ENCODE results near the gene QPRT. TPM values are rescaled to one million over a fixed set of nuclear protein-coding genes. Genes with fewer than 3 reads are reported as not detected.

The QPRT gene
- polyA plus RNA-seq, 1 experiment, result 4.2 TPM

- DNase-seq (ENCODE audit: low read depth), result no peak
- CTCF ChIA-PET, result no interaction called here
- Histone ChIP-seq H3K27me3 (ENCODE audit: control insufficient read depth, insufficient read depth, low read length) (no peaks in the 10 kb centered on the region), H3K36me3 (ENCODE audit: control insufficient read depth, insufficient read depth, low read length) (no peaks in the 10 kb centered on the region), H3K4me3 (ENCODE audit: low read depth, low read length) (no peak overlapping the region)
- POLR2A ChIA-PET, result no interaction called here
- no peak for TF ChIP-seq CTCF (IDR thresholded peaks at IDR 0.05; ENCODE audit: insufficient read depth, low read depth, low read length)
Observed at GRCh38 chr16:29658705-29659104, 20.3 kb upstream of the QPRT start.

- DNase-seq (ENCODE audit: low read depth), result no peak
- CTCF ChIA-PET, result no interaction called here
- H3K4me3 ChIP-seq (ENCODE audit: low read depth, low read length), result no peak overlapping the region
- no peak for TF ChIP-seq CTCF (IDR thresholded peaks at IDR 0.05; ENCODE audit: insufficient read depth, low read depth, low read length)
- H3K27me3 ChIP-seq (ENCODE audit: control insufficient read depth, insufficient read depth, low read length), result peaks cover 2% of the 10 kb centered on the region; the same call in 1 of the 2 replicates
- POLR2A ChIA-PET, result no interaction called here
- no peaks in the 10 kb centered on the region for H3K36me3 ChIP-seq (ENCODE audit: control insufficient read depth, insufficient read depth, low read length)
Observed at GRCh38 chr16:29662000-29662728, 16.8 kb upstream of the QPRT start.

- Histone ChIP-seq H3K36me3 (ENCODE audit: control insufficient read depth, insufficient read depth, low read length) (no peaks in the 10 kb centered on the region), H3K27me3 (ENCODE audit: control insufficient read depth, insufficient read depth, low read length) (peaks cover 2% of the 10 kb centered on the region; the same call in 1 of the 2 replicates), H3K4me3 (ENCODE audit: low read depth, low read length) (no peak overlapping the region)
- ChIA-PET CTCF (no interaction called here), POLR2A (no interaction called here)
- no peak for DNase-seq (ENCODE audit: low read depth)
- TF ChIP-seq CTCF (IDR thresholded peaks at IDR 0.05; ENCODE audit: insufficient read depth, low read depth, low read length), result no peak
Observed at GRCh38 chr16:29662729-29663015, 16.3 kb upstream of the QPRT start.

GRCh38 chr16:29663016-29663806 lies 15.8 kb upstream of the QPRT start, which contains the start of gene SPN:
TSS of gene SPN (plus strand) at chr16:29663247. CDS start at chr16:29663729, 482 bp downstream.
- Histone ChIP-seq H3K4me3 (ENCODE audit: low read depth, low read length) (no peak within 1 kb of the TSS), H3K27me3 (ENCODE audit: control insufficient read depth, insufficient read depth, low read length) (peaks cover 2% of the 10 kb centered on the region; the same call in 1 of the 2 replicates), H3K36me3 (ENCODE audit: control insufficient read depth, insufficient read depth, low read length) (no peaks in the 10 kb centered on the region)
- DNase-seq (ENCODE audit: low read depth), result no peak
- POLR2A ChIA-PET, result no interaction called here
- TF ChIP-seq CTCF (IDR thresholded peaks at IDR 0.05; ENCODE audit: insufficient read depth, low read depth, low read length), result no peak
- CTCF ChIA-PET, result interaction anchor here (0.6 kb wide), 1 partner anchor 22 kb away, joined by 3 read pairs; no protein-coding TSS in a partner anchor

GRCh38 chr16:29663807-29664090 lies 15.2 kb upstream of the QPRT start:
- no peak for TF ChIP-seq CTCF (IDR thresholded peaks at IDR 0.05; ENCODE audit: insufficient read depth, low read depth, low read length)
- H3K4me3 ChIP-seq (ENCODE audit: low read depth, low read length), result no peak overlapping the region
- H3K27me3 ChIP-seq (ENCODE audit: control insufficient read depth, insufficient read depth, low read length), result peaks cover 2% of the 10 kb centered on the region; the same call in 1 of the 2 replicates
- ChIA-PET CTCF (interaction anchor here (0.6 kb wide), 1 partner anchor 23 kb away, joined by 3 read pairs; no protein-coding TSS in a partner anchor), POLR2A (no interaction called here)
- no peaks in the 10 kb centered on the region for H3K36me3 ChIP-seq (ENCODE audit: control insufficient read depth, insufficient read depth, low read length)
- DNase-seq (ENCODE audit: low read depth), result no peak

All from BJ (cell line).